Endothelial cell of umbilical vein (primary cell): ENCODE results near the gene CERKL.

Experiments
- EZH2 ChIP-seq: IDR thresholded peaks from 2 replicates; pipeline ENCODE4 v1.6.1; 2012; ENCODE audit warnings: borderline replicate concordance, low read depth, mild to moderate bottlenecking, moderate library complexity, low read length, inconsistent platforms; ENCODE audit not compliant: severe bottlenecking
- POLR2A ChIP-seq: IDR thresholded peaks from 2 replicates; pipeline ENCODE4 v1.6.1; 2012; ENCODE audit warnings: low read depth, mild to moderate bottlenecking, control low read depth, low read length
- POLR2AphosphoS5 ChIP-seq: IDR thresholded peaks from 2 replicates; pipeline ENCODE4 v1.6.1; 2012; ENCODE audit warnings: low read depth, mild to moderate bottlenecking, control low read depth, low read length, moderate library complexity; ENCODE audit not compliant: insufficient read depth
- TF ChIP-seq, protein P1 (sequence below), 2 donors: IDR thresholded peaks; 1 replicate in 1 of 2; 2 replicates in 1 of 2; pipeline ENCODE4 v1.5.1; 2011; ENCODE audit warnings: low read length in 2 of 2, mild to moderate bottlenecking in 2 of 2, moderate library complexity in 2 of 2, control low read depth in 1 of 2, inconsistent platforms in 1 of 2, low read depth in 1 of 2; ENCODE audit not compliant: insufficient read depth in 1 of 2; ENCODE audit errors: extremely low read depth in 1 of 2

DNA sequence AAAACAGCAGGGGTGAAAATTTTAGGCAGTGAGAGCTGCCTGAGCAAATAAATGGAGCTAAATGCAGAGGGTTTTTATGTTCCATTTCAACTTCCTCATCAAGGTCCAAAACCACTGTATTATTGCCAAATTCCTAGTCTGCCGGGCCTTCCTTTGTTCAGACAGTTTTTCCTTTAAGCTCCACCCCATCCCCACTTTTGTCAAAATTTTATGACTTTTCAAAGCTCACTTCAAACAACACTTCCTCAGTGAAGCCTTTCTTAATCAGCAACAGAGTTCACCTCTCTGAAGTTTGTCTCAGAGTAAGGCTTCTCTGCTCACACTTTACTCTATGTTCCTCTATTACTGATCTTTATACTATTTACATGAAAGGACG is 81.3 kb downstream of the CERKL start:
- TF ChIP-seq, protein P1, sequence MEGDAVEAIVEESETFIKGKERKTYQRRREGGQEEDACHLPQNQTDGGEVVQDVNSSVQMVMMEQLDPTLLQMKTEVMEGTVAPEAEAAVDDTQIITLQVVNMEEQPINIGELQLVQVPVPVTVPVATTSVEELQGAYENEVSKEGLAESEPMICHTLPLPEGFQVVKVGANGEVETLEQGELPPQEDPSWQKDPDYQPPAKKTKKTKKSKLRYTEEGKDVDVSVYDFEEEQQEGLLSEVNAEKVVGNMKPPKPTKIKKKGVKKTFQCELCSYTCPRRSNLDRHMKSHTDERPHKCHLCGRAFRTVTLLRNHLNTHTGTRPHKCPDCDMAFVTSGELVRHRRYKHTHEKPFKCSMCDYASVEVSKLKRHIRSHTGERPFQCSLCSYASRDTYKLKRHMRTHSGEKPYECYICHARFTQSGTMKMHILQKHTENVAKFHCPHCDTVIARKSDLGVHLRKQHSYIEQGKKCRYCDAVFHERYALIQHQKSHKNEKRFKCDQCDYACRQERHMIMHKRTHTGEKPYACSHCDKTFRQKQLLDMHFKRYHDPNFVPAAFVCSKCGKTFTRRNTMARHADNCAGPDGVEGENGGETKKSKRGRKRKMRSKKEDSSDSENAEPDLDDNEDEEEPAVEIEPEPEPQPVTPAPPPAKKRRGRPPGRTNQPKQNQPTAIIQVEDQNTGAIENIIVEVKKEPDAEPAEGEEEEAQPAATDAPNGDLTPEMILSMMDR (IDR thresholded peaks at IDR 0.05; ENCODE audit: extremely low read depth in 1 of 2, insufficient read depth in 1 of 2, low read depth in 1 of 2, low read length in 2 of 2), result no peak
- TF ChIP-seq POLR2A (no peak), POLR2AphosphoS5 (no peak), EZH2 (no peak)
